ENCODE data around the gene GH2. TPM values are rescaled to one million over a fixed set of nuclear protein-coding genes. Genes with fewer than 3 reads are reported as not detected.
"Not testable (repeated sequence)": the region's sequence is repeated elsewhere in the genome, so short reads cannot be mapped to it uniquely, and the experiment has no call there.

Gene GH2
- total and polyA plus RNA-seq, 7 experiments from 2014 or later: not detected

DNA sequence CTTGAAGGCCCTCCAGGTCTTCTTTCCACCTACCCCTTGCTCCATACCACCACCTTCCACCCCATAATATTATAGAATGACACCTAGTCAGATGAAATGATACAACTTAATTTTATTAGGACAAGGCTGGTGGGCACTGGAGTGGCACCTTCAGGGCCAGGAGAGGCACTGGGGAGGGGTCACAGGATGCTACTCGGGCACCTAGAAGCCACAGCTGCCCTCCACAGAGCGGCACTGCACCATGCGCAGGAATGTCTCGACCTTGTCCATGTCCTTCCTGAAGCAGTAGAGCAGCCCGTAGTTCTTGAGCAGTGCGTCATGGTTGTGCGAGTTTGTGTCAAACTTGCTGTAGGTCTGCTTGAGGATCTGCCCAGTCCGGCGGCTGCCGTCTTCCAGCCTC, 13.1 kb upstream of the GH2 start:
- H3K36me3 Mint-ChIP-seq; CTCF ChIA-PET; H3K27ac ChIP-seq (ENCODE audit: low read depth, low read length); DNase-seq; H3K9me3 Mint-ChIP-seq; H3K36me3 ChIP-seq (ENCODE audit: control insufficient read depth in 2 of 3, insufficient read depth in 3 of 3, low read length in 3 of 3); ATAC-seq; H3K27me3 ChIP-seq (ENCODE audit: control insufficient read depth in 2 of 2, insufficient read depth in 2 of 2, low read length in 2 of 2); H3K4me1 ChIP-seq (ENCODE audit: control insufficient read depth in 2 of 2, insufficient read depth in 2 of 2, low read length in 2 of 2); intact Hi-C loops (cut with micrococcal nuclease); H3K4me3 ChIP-seq (ENCODE audit: low read length); H3K9me3 ChIP-seq (ENCODE audit: control insufficient read depth in 2 of 3, low read length in 3 of 3); H3K4me3 Mint-ChIP-seq; H3K4me1 Mint-ChIP-seq; H3K27ac Mint-ChIP-seq; POLR2A ChIA-PET: not testable (repeated sequence)
- H3K27me3 Mint-ChIP-seq: peaks cover 0 to 31% (median 0%) of the 10 kb centered on the region in 5 donors

- H3K36me3 ChIP-seq (ENCODE audit: control insufficient read depth in 2 of 3, insufficient read depth in 3 of 3, low read length in 3 of 3); H3K4me1 ChIP-seq (ENCODE audit: control insufficient read depth in 2 of 2, insufficient read depth in 2 of 2, low read length in 2 of 2); H3K4me3 Mint-ChIP-seq; H3K27ac ChIP-seq (ENCODE audit: low read depth, low read length); H3K27me3 ChIP-seq (ENCODE audit: control insufficient read depth in 2 of 2, insufficient read depth in 2 of 2, low read length in 2 of 2); CTCF ChIA-PET; H3K36me3 Mint-ChIP-seq; DNase-seq; H3K9me3 Mint-ChIP-seq; H3K4me3 ChIP-seq (ENCODE audit: low read length); ATAC-seq; H3K9me3 ChIP-seq (ENCODE audit: control insufficient read depth in 2 of 3, low read length in 3 of 3); H3K27ac Mint-ChIP-seq; H3K4me1 Mint-ChIP-seq; POLR2A ChIA-PET; intact Hi-C loops (cut with micrococcal nuclease): not testable (repeated sequence)
- H3K27me3 Mint-ChIP-seq: peaks cover 0 to 32% (median 2%) of the 10 kb centered on the region in 5 donors
Observed at GRCh38 chr17:63894021-63894420, 12.3 kb upstream of the GH2 start.

GRCh38 chr17:63892316-63893037, 10.7 kb upstream of the GH2 start:
- H3K36me3 Mint-ChIP-seq; H3K27me3 ChIP-seq (ENCODE audit: control insufficient read depth in 2 of 2, insufficient read depth in 2 of 2, low read length in 2 of 2); intact Hi-C loops (cut with micrococcal nuclease); H3K4me1 ChIP-seq (ENCODE audit: control insufficient read depth in 2 of 2, insufficient read depth in 2 of 2, low read length in 2 of 2); H3K9me3 ChIP-seq (ENCODE audit: control insufficient read depth in 2 of 3, low read length in 3 of 3); CTCF ChIA-PET; H3K9me3 Mint-ChIP-seq; H3K4me1 Mint-ChIP-seq; H3K27ac Mint-ChIP-seq; H3K4me3 ChIP-seq (ENCODE audit: low read length); POLR2A ChIA-PET; DNase-seq; H3K27ac ChIP-seq (ENCODE audit: low read depth, low read length); H3K4me3 Mint-ChIP-seq; ATAC-seq; H3K36me3 ChIP-seq (ENCODE audit: control insufficient read depth in 2 of 3, insufficient read depth in 3 of 3, low read length in 3 of 3): not testable (repeated sequence)
- peaks cover 0 to 42% (median 4%) of the 10 kb centered on the region in 5 donors for H3K27me3 Mint-ChIP-seq

- H3K9me3 Mint-ChIP-seq; H3K9me3 ChIP-seq (ENCODE audit: control insufficient read depth in 2 of 3, low read length in 3 of 3); H3K4me1 Mint-ChIP-seq; H3K27ac ChIP-seq (ENCODE audit: low read depth, low read length); H3K4me3 ChIP-seq (ENCODE audit: low read length); H3K36me3 Mint-ChIP-seq; H3K4me3 Mint-ChIP-seq; POLR2A ChIA-PET; intact Hi-C loops (cut with micrococcal nuclease); H3K4me1 ChIP-seq (ENCODE audit: control insufficient read depth in 2 of 2, insufficient read depth in 2 of 2, low read length in 2 of 2); H3K36me3 ChIP-seq (ENCODE audit: control insufficient read depth in 2 of 3, insufficient read depth in 3 of 3, low read length in 3 of 3); H3K27me3 ChIP-seq (ENCODE audit: control insufficient read depth in 2 of 2, insufficient read depth in 2 of 2, low read length in 2 of 2): not testable (repeated sequence)
- ATAC-seq: peak; percentile 87
- Mint-ChIP-seq H3K27me3 (peaks cover 0 to 44% (median 4%) of the 10 kb centered on the region in 5 donors), H3K27ac (peak overlapping the region in 1 of 9 donors; percentile 47)
- DNase-seq: peak in 5 of 9 donors; percentile 23 to 36 (median 31)
- CTCF ChIA-PET: interaction anchor here (1.0 to 1.2 kb wide), 3 partner anchors 14 to 381 kb away, joined by 3 to 5 read pairs (median 4); no protein-coding TSS in a partner anchor
Observed at GRCh38 chr17:63889026-63889848, 7.5 kb upstream of the GH2 start.

GRCh38 chr17:63885119-63885518, 3.4 kb upstream of the GH2 start:
- ATAC-seq; CTCF ChIA-PET; H3K4me1 Mint-ChIP-seq; H3K4me1 ChIP-seq (ENCODE audit: control insufficient read depth in 2 of 2, insufficient read depth in 2 of 2, low read length in 2 of 2); H3K4me3 ChIP-seq (ENCODE audit: low read length); H3K27me3 ChIP-seq (ENCODE audit: control insufficient read depth in 2 of 2, insufficient read depth in 2 of 2, low read length in 2 of 2); H3K9me3 ChIP-seq (ENCODE audit: control insufficient read depth in 2 of 3, low read length in 3 of 3); H3K9me3 Mint-ChIP-seq; POLR2A ChIA-PET; intact Hi-C loops (cut with micrococcal nuclease); DNase-seq; H3K36me3 ChIP-seq (ENCODE audit: control insufficient read depth in 2 of 3, insufficient read depth in 3 of 3, low read length in 3 of 3); H3K4me3 Mint-ChIP-seq; H3K27ac Mint-ChIP-seq; H3K36me3 Mint-ChIP-seq; H3K27ac ChIP-seq (ENCODE audit: low read depth, low read length): not testable (repeated sequence)
- H3K27me3 Mint-ChIP-seq: peaks cover 0 to 18% (median 4%) of the 10 kb centered on the region in 5 donors

DNA sequence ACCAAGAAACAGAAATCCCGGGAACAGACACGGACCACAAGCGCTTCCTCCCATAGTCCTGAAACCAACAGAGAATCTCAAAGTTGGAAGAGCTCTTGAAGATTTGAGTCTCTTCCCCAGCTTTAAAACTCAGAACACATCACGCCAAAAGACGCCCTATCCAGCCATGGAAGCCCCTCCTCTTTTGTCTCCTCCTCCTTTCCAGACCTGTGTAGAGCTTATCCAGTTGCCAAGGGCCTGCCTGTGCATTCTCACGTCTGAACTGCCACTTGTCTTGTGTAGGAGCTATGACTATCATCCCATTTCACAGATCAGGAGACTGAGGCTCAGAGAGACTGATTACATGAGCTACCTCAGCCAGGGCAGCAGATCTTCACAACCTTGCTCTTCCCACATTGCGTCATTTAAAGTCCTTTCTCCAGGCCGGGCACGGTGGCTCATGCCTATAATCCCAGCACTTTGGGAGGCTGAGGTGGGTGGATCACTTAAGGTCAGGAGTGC, 932 bp upstream of the GH2 start:
- POLR2A ChIA-PET: interaction anchor here (0.8 kb wide), 1 partner anchor 180 kb away, joined by 3 read pairs; no protein-coding TSS in a partner anchor
- H3K4me1 ChIP-seq (ENCODE audit: control insufficient read depth in 2 of 2, insufficient read depth in 2 of 2, low read length in 2 of 2); H3K9me3 ChIP-seq (ENCODE audit: control insufficient read depth in 2 of 3, low read length in 3 of 3); H3K27ac ChIP-seq (ENCODE audit: low read depth, low read length); H3K4me3 Mint-ChIP-seq; intact Hi-C loops (cut with micrococcal nuclease); H3K36me3 Mint-ChIP-seq; H3K4me3 ChIP-seq (ENCODE audit: low read length); H3K4me1 Mint-ChIP-seq; H3K27me3 Mint-ChIP-seq; H3K36me3 ChIP-seq (ENCODE audit: control insufficient read depth in 2 of 3, insufficient read depth in 3 of 3, low read length in 3 of 3); H3K27ac Mint-ChIP-seq; ATAC-seq; DNase-seq; H3K9me3 Mint-ChIP-seq; H3K27me3 ChIP-seq (ENCODE audit: control insufficient read depth in 2 of 2, insufficient read depth in 2 of 2, low read length in 2 of 2): not testable (repeated sequence)
- CTCF ChIA-PET: interaction anchor here (0.6 to 1.9 kb wide), 3 partner anchors 17 to 1143 kb away, joined by 3 to 5 read pairs (median 3); no protein-coding TSS in a partner anchor

All from naive thymus-derived CD4-positive, alpha-beta T cell (primary cell).